IMR-90 (cell line): ENCODE results near the gene KCP. TPM values are rescaled to one million over a fixed set of nuclear protein-coding genes. Genes with fewer than 3 reads are reported as not detected.

Experiments
- ATAC-seq: fragments of 200-7000 bp; cut with Tn5 transposase; 2 replicates; pipeline ENCODE4 v1.9.1; 2020; ENCODE audit warnings: low read depth, mild to moderate bottlenecking, moderate library complexity
- BruUV-seq: library from RNA; stranded (reverse); fragments of 400-500 nt; replicated peaks from 2 replicates; lab custom pipeline; 2021; lab: Mats Ljungman, UMichigan
- CTCF ChIA-PET: fragments of 300-600 bp; formaldehyde crosslinking; extraction: SDS; loops from one replicate; lab custom pipeline; 2021; ENCODE audit warnings: antibody characterized with exemption; lab: Yijun Ruan, JAX
- POLR2A ChIA-PET: fragments of 300-600 bp; sonication (Branson Sonifier 250); formaldehyde crosslinking; loops from one replicate; lab custom pipeline; 2022; ENCODE audit warnings: antibody characterized with exemption; ENCODE audit not compliant: unreplicated experiment; lab: Charles Lee
- DNase-seq: peaks from one replicate; pipeline ENCODE4 v3.0.0; 2013
- H2AFZ ChIP-seq: replicated peaks from 2 replicates; pipeline ENCODE3; 2013; ENCODE audit warnings: low read length, mild to moderate bottlenecking; ENCODE audit not compliant: poor library complexity
- H2AK5ac ChIP-seq: 2 replicates; pipeline ENCODE4 v1.6.1; 2013; ENCODE audit warnings: low read depth, low read length, inconsistent platforms
- H2AK9ac ChIP-seq: replicated peaks from 2 replicates; pipeline ENCODE3; 2013; ENCODE audit warnings: mild to moderate bottlenecking, low read depth, low read length, moderate library complexity; ENCODE audit not compliant: poor library complexity
- H2BK120ac ChIP-seq: 2 replicates; pipeline ENCODE4 v1.6.1; 2013; ENCODE audit warnings: low read depth, low read length, inconsistent platforms
- H2BK15ac ChIP-seq: 3 replicates; pipeline ENCODE4 v1.6.1; 2013; ENCODE audit warnings: low read depth, low read length, inconsistent platforms
- H2BK20ac ChIP-seq: 2 replicates; pipeline ENCODE4 v1.6.1; 2013; ENCODE audit warnings: low read depth, mild to moderate bottlenecking, inconsistent platforms, low read length, moderate library complexity
- H2BK5ac ChIP-seq: 2 replicates; pipeline ENCODE4 v1.6.1; 2013; ENCODE audit warnings: mild to moderate bottlenecking, low read depth, low read length, inconsistent platforms; ENCODE audit not compliant: poor library complexity, severe bottlenecking
- H3K14ac ChIP-seq: replicated peaks from 2 replicates; pipeline ENCODE4 v1.6.1; 2013; ENCODE audit warnings: low read depth, low read length, inconsistent platforms
- H3K18ac ChIP-seq: 2 replicates; pipeline ENCODE4 v1.6.1; 2013; ENCODE audit warnings: low read depth, low read length, control low read depth
- H3K23ac ChIP-seq: 2 replicates; pipeline ENCODE4 v1.6.1; 2013; ENCODE audit warnings: low read depth, low read length, inconsistent platforms
- H3K27ac ChIP-seq: 2 replicates; pipeline ENCODE4 v1.5.1; 2013; ENCODE audit warnings: mild to moderate bottlenecking, control low read depth, low read length; ENCODE audit not compliant: insufficient read depth
- H3K27me3 ChIP-seq: 2 replicates; pipeline ENCODE4 v1.6.1; 2013; ENCODE audit warnings: low read length; ENCODE audit not compliant: control insufficient read depth, insufficient read depth
- H3K36me3 ChIP-seq: 2 replicates; pipeline ENCODE4 v1.6.1; 2013; ENCODE audit warnings: low read length, mixed read lengths; ENCODE audit not compliant: control insufficient read depth, insufficient read depth
- H3K4ac ChIP-seq: 2 replicates; pipeline ENCODE4 v1.6.1; 2013; ENCODE audit warnings: low read depth, low read length, inconsistent platforms
- H3K4me1 ChIP-seq: 2 replicates; pipeline ENCODE4 v1.6.1; 2013; ENCODE audit warnings: low read length, mixed read lengths; ENCODE audit not compliant: control insufficient read depth, insufficient read depth
- H3K4me2 ChIP-seq: 2 replicates; pipeline ENCODE4 v1.6.1; 2013; ENCODE audit warnings: low read depth, mild to moderate bottlenecking, control low read depth, low read length, moderate library complexity
- H3K4me3 ChIP-seq: 2 replicates; pipeline ENCODE4 v1.5.1; 2013; ENCODE audit warnings: low read depth, mild to moderate bottlenecking, control low read depth, low read length, moderate library complexity; ENCODE audit not compliant: insufficient read depth
- H3K56ac ChIP-seq: 2 replicates; pipeline ENCODE4 v1.6.1; 2013; ENCODE audit warnings: low read length, inconsistent platforms; ENCODE audit not compliant: insufficient read depth; ENCODE audit errors: extremely low read depth
- H3K79me1 ChIP-seq, 2 experiments: 2 replicates each; pipeline ENCODE4 v1.6.1; 2013; ENCODE audit warnings: low read length in 2 of 2, inconsistent platforms in 1 of 2, low read depth in 1 of 2
- H3K9ac ChIP-seq: 2 replicates; pipeline ENCODE4 v1.6.1; 2013; ENCODE audit warnings: low read depth, low read length, control low read depth
- H3K9me1 ChIP-seq: 2 replicates; pipeline ENCODE4 v1.6.1; 2013; ENCODE audit warnings: low read length, inconsistent platforms; ENCODE audit not compliant: insufficient read depth
- H3K9me3 ChIP-seq: 2 replicates; pipeline ENCODE4 v1.6.1; 2013; ENCODE audit warnings: low read length; ENCODE audit not compliant: control insufficient read depth, insufficient read depth
- H4K20me1 ChIP-seq: 2 replicates; pipeline ENCODE4 v1.6.1; 2013; ENCODE audit warnings: low read length, inconsistent platforms; ENCODE audit not compliant: insufficient read depth
- H4K5ac ChIP-seq: 2 replicates; pipeline ENCODE4 v1.6.1; 2013; ENCODE audit warnings: mild to moderate bottlenecking, low read depth, low read length, control low read depth
- H4K8ac ChIP-seq, 2 experiments: 2 replicates each; pipeline ENCODE4 v1.6.1; 2013; ENCODE audit warnings: low read depth in 2 of 2, low read length in 2 of 2, control low read depth in 1 of 2, inconsistent platforms in 1 of 2
- H4K91ac ChIP-seq: 2 replicates; pipeline ENCODE4 v1.6.1; 2013; ENCODE audit warnings: low read depth, low read length, inconsistent platforms; ENCODE audit not compliant: insufficient read depth
- BHLHE40 ChIP-seq: fragments of 150-350 bp; IDR thresholded peaks from 2 replicates; pipeline ENCODE4 v1.6.1; 2016; ENCODE audit warnings: mild to moderate bottlenecking, low read depth, low read length
- CEBPB ChIP-seq: IDR thresholded peaks from 2 replicates; pipeline ENCODE4 v1.6.1; 2012; ENCODE audit warnings: low read depth, low read length, improper control_type of control experiment
- CHD1 ChIP-seq: IDR thresholded peaks from 2 replicates; pipeline ENCODE4 v1.6.1; 2012; ENCODE audit warnings: low read depth, low read length, improper control_type of control experiment
- FOS ChIP-seq: fragments of 150-350 bp; IDR thresholded peaks from 2 replicates; pipeline ENCODE4 v1.6.1; 2016; ENCODE audit warnings: low read depth, low read length
- MAFK ChIP-seq: IDR thresholded peaks from 2 replicates; pipeline ENCODE4 v1.6.1; 2012; ENCODE audit warnings: low read depth, low read length, improper control_type of control experiment
- MXI1 ChIP-seq: IDR thresholded peaks from 2 replicates; pipeline ENCODE4 v1.6.1; 2012; ENCODE audit warnings: low read depth, mild to moderate bottlenecking, low read length, moderate library complexity, borderline replicate concordance
- POLR2A ChIP-seq: IDR thresholded peaks from 2 replicates; pipeline ENCODE4 v1.6.1; 2012; ENCODE audit warnings: mild to moderate bottlenecking, low read depth, low read length
- RAD21 ChIP-seq: IDR thresholded peaks from 2 replicates; pipeline ENCODE4 v1.6.1; 2012; ENCODE audit warnings: low read length, improper control_type of control experiment
- RCOR1 ChIP-seq: IDR thresholded peaks from 2 replicates; pipeline ENCODE4 v1.6.1; 2012; ENCODE audit warnings: mild to moderate bottlenecking, low read length, improper control_type of control experiment; ENCODE audit not compliant: insufficient replicate concordance
- SMC3 ChIP-seq: fragments of 150-350 bp; IDR thresholded peaks from 2 replicates; pipeline ENCODE4 v1.6.1; 2016; ENCODE audit warnings: low read depth, mild to moderate bottlenecking, antibody characterized with exemption, low read length, moderate library complexity
- WGBS, 2 experiments: methylation state at CpG; one replicate each; pipeline versions ENCODE4 v1.1.5 to v1.1.7; 2013; ENCODE audit warnings: missing lambda C conversion rate in 2 of 2; ENCODE audit not compliant: insufficient read length in 1 of 2; ENCODE audit errors: extremely low coverage in 2 of 2; 5-methylcytosine and 5-hydroxymethylcytosine counted together
- dilution Hi-C: fragments of 300-500 bp; cut with HindIII; formaldehyde crosslinking; loops from one replicate; pipeline ENCODE4 v1.14.3; 2018; ENCODE audit warnings: low sequenced_read_pairs; ENCODE audit not compliant: unreplicated experiment
- in situ Hi-C: fragments of 300-500 bp; cut with MboI; formaldehyde crosslinking; loops from 3 replicates; pipeline ENCODE4 v1.14.3; 2019; ENCODE audit warnings: low sequenced_read_pairs, inconsistent platforms, mixed read lengths
- intact Hi-C: fragments of 100-400 bp; cut with micrococcal nuclease; formaldehyde crosslinking; loops from 2 replicates; pipeline ENCODE4 v1.10.0; 2022
- polyA plus RNA-seq, 3 experiments: library from polyadenylated mRNA; depleted of rRNA; stranded (reverse); fragments of >200 nt; gene quantifications; 2 replicates each; pipeline ENCODE4 v1.2.3, GENCODE V29; 2012; ENCODE audit warnings: low replicate concordance in 1 of 3
- total RNA-seq: library from RNA; depleted of rRNA; stranded (reverse); fragments of >200 nt; gene quantifications from 2 replicates; pipeline ENCODE4 v1.2.3, GENCODE V29; 2012
- TF ChIP-seq, protein P1 (sequence below): conservative IDR thresholded peaks from 2 replicates; pipeline ENCODE4 v1.5.1; 2012; ENCODE audit warnings: mild to moderate bottlenecking, low read depth, low read length, improper control_type of control experiment
- TF ChIP-seq, protein P2 (sequence below): fragments of 150-350 bp; IDR thresholded peaks from 2 replicates; pipeline ENCODE4 v1.6.1; 2017; ENCODE audit warnings: mild to moderate bottlenecking, antibody characterized with exemption, low read length, low read depth
- TF ChIP-seq, protein P3 (sequence below): fragments of 150-350 bp; IDR thresholded peaks from 2 replicates; pipeline ENCODE4 v1.6.1; 2016; ENCODE audit warnings: low read depth, mild to moderate bottlenecking, low read length, moderate library complexity, borderline replicate concordance

Gene KCP
- total and polyA plus RNA-seq, 2 of the 4 experiments (the other 2 are of a cell fraction) = 0.03 TPM; not detected in 1

DNA sequence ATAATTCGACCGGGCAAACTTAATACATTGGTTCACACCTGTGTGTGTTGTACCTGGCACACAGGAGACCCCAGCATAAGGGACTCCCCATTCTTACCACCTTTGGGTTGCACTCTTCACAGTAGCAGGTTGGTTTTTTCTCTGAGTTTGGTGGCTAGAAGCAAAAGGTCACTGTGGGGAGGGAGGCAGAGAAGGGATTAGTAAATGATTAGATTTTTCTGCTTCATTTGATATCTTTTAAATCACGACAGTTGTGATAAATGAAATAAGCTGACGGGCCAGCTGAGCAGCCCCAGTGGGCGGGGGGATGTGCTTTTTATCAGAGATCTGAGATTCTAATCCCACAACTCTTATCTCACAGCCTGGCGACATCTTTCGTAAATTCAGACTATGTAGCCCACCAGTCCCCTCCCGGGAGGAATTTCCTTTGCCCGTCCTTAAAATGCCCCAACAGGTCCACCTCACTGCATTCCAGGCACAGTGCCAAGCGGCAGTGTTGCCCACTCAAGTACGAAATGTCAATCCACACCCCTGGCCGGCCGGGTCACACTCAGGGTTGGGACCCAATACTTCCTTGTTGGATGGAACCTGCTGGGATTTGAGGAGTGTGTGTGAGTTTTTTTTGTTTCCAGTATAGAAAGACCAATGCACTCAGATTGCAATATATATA is 10.5 kb upstream of the KCP start:
- Histone ChIP-seq H4K5ac (no peak overlapping the region), H4K20me1 (0 out of 2 replicates have a peak, but pooled peaks cover 3% of the 10 kb centered on the region), H4K8ac (no peak overlapping the region), H3K9ac (no peak overlapping the region), H3K79me1 (no peaks in the 10 kb centered on the region), H2AFZ (no peak overlapping the region), H2AK9ac (no peak overlapping the region), H3K9me3 (peaks cover 5% of the 10 kb centered on the region), H2BK15ac (no peak overlapping the region), H3K56ac (no peak overlapping the region), H2BK5ac (no peak overlapping the region), H3K23ac (no peak overlapping the region), H4K91ac (no peak overlapping the region), H2BK120ac (no peak overlapping the region), H3K4ac (no peak overlapping the region), H2AK5ac (no peak overlapping the region), H3K4me2 (no peak overlapping the region), H3K4me1 (no peaks in the 10 kb centered on the region), H2BK20ac (no peak overlapping the region), H3K4me3 (no peak overlapping the region), H3K27ac (no peak overlapping the region), H3K9me1 (no peaks in the 10 kb centered on the region), H3K14ac (no peak overlapping the region), H3K18ac (no peak overlapping the region), H3K27me3 (peaks cover 72% of the 10 kb centered on the region), H3K36me3 (no peaks in the 10 kb centered on the region)
- intact Hi-C loops = no loop called here
- ChIA-PET POLR2A (no interaction called here), CTCF (no interaction called here)
- WGBS, 2 experiments = 0% methylated on average over 1 of the region's 13 CpGs; no CpG with 5 or more reads in 1 of the 2 experiments
- ATAC-seq (no peak), DNase-seq (no peak)
- no TSS peak for BruUV-seq
- in situ Hi-C loops = no loop called here
- TF ChIP-seq SMC3 (no peak), BHLHE40 (no peak), FOS (no peak), CEBPB (no peak), MXI1 (no peak), CHD1 (no peak), POLR2A (no peak), RAD21 (no peak), RCOR1 (no peak), MAFK (no peak)
- TF ChIP-seq, protein P1, sequence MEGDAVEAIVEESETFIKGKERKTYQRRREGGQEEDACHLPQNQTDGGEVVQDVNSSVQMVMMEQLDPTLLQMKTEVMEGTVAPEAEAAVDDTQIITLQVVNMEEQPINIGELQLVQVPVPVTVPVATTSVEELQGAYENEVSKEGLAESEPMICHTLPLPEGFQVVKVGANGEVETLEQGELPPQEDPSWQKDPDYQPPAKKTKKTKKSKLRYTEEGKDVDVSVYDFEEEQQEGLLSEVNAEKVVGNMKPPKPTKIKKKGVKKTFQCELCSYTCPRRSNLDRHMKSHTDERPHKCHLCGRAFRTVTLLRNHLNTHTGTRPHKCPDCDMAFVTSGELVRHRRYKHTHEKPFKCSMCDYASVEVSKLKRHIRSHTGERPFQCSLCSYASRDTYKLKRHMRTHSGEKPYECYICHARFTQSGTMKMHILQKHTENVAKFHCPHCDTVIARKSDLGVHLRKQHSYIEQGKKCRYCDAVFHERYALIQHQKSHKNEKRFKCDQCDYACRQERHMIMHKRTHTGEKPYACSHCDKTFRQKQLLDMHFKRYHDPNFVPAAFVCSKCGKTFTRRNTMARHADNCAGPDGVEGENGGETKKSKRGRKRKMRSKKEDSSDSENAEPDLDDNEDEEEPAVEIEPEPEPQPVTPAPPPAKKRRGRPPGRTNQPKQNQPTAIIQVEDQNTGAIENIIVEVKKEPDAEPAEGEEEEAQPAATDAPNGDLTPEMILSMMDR = no peak
- TF ChIP-seq, protein P2, sequence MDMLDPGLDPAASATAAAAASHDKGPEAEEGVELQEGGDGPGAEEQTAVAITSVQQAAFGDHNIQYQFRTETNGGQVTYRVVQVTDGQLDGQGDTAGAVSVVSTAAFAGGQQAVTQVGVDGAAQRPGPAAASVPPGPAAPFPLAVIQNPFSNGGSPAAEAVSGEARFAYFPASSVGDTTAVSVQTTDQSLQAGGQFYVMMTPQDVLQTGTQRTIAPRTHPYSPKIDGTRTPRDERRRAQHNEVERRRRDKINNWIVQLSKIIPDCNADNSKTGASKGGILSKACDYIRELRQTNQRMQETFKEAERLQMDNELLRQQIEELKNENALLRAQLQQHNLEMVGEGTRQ = no peak
- TF ChIP-seq, protein P3, sequence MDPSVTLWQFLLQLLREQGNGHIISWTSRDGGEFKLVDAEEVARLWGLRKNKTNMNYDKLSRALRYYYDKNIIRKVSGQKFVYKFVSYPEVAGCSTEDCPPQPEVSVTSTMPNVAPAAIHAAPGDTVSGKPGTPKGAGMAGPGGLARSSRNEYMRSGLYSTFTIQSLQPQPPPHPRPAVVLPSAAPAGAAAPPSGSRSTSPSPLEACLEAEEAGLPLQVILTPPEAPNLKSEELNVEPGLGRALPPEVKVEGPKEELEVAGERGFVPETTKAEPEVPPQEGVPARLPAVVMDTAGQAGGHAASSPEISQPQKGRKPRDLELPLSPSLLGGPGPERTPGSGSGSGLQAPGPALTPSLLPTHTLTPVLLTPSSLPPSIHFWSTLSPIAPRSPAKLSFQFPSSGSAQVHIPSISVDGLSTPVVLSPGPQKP = no peak
- dilution Hi-C loops = no loop called here
